ENCODE data around the gene ANXA9.
A peak's percentile ranks its signal among the peaks of the same experiment; 100 is the strongest.

ANXA9 gene, protein sequence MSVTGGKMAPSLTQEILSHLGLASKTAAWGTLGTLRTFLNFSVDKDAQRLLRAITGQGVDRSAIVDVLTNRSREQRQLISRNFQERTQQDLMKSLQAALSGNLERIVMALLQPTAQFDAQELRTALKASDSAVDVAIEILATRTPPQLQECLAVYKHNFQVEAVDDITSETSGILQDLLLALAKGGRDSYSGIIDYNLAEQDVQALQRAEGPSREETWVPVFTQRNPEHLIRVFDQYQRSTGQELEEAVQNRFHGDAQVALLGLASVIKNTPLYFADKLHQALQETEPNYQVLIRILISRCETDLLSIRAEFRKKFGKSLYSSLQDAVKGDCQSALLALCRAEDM

GRCh38 chr1:150981805-150982712, at the start of gene ANXA9:
ANXA9 (plus strand) TSS chr1:150982292; CDS start chr1:150983106, 814 bp downstream.
- no peak for DNase-seq

GRCh38 chr1:150944856-150945255, 37.2 kb upstream of the ANXA9 start:
- no peak for DNase-seq

- DNase-seq: no peak
Observed at GRCh38 chr1:150954708-150955107, 27.4 kb upstream of the ANXA9 start.

GRCh38 chr1:150955280-150955679, 26.8 kb upstream of the ANXA9 start:
- no peak for DNase-seq

DNA sequence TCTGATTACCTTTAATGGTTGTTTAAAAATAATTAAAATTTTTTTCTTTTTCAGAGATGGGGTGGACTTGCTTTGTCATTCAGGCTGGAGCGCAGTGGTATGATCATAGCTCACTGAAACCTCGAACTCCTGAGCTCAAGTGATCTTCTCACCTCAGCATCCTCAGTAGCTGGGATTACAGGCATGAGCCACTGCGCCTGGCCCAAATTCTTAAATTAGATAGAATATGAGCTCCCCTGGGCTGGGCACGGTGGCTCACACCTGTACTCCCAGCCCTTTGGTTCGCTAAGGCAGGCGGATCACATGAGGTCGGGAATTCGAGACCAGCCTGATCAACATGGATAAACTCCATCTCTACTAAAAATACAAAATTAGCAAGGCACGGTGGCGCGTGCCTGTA, 24.4 kb upstream of the ANXA9 start:
- DNase-seq: no peak

DNA sequence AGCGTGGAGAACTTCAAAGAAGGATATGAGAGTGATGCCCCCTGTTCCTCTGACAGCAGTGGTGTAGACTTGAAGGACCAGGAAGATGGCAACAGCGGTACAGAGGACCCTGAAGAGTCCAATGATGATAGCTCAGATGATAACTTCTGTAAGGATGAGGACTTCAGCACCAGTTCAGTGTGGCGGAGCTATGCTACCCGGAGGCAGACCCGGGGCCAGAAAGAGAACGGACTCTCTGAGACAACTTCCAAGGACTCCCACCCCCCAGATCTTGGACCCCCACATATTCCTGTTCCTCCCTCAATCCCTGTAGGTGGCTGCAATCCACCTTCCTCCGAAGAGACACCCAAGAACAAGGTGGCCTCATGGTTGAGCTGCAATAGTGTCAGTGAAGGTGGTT, 21.4 kb upstream of the ANXA9 start:
- DNase-seq: no peak

DNA sequence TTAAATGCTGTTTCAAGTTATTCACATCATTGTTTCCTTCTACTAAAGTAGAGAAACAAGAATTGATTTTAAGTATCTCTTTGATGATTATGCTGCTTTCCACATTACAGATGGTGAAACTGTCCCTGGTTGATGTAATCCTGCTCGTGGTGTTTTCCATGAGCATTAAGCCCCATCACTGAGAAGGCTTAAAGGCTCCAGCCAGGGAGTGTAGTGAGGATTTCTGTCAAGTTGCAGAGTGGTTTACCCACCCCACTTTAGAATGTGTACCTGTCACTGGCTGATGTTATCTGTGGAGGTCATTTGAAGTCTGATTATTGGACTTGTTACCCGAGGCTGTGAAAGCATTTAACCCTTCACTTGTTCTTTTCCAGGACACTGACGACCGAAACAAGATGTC, 20.3 kb upstream of the ANXA9 start:
- no peak for DNase-seq

GRCh38 chr1:150963321-150964163, 18.6 kb upstream of the ANXA9 start:
- DNase-seq: no peak

- no peak for DNase-seq
Observed at GRCh38 chr1:150964164-150964489, 18.0 kb upstream of the ANXA9 start.

DNA sequence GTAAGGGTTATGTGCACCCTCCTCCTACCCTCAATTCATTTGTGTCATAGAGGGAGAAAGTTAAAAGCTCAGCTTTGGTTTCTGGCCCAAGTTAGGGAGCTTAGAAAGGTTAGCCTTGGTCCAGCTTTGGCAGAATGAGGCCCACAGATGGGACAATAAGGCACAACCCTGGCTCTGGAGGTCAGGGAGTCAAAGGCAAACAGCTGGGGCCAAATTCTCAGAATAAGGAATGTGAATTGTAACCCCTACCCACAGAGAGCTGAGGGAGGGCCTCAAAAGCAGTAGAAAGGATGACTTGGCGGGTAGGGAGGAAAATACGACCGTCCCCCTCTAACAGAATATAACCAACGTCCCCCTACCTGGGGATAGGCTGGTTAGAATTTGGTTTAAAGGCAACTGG, 16.5 kb upstream of the ANXA9 start:
- DNase-seq: no peak

DNA sequence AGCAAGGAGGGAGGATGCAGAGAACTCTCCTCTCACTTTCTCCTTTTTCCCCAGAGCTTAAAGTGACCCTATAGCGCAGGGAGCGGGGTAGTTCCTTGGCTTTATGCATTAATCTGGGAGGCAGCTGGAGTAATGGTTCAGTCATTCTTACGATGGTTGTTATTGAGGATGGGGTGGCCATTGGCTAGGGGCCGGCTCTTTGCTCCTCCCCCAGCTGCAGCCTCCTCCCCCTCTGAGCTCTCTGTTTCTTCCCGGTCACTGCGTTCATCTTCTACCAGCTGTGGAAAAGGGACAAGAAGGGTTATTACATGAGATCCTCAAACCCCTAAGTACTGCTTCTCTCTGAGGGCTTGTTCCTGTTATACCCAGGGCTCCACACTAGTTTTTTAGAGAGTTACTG, 16.1 kb upstream of the ANXA9 start:
- DNase-seq: no peak

DNA sequence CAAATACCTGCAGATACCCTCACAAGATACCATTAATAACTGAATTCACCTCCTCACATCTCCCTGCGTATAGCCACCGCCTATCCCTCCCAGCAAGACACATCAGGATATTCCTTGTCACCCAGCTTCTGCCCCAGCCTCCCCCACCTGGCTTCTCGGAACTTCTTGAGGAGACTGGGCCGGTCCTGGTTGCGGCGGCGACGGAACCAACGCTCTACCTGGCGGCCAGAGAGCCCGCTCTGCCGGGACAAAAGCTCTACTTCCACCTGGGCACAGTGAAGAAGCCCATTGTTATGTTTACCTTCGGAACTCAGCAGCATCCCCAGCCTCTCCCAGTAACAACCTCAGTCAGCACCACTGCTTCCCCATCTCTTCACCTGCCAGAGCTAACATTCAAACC, 14.2 kb upstream of the ANXA9 start:
- no peak for DNase-seq

DNA sequence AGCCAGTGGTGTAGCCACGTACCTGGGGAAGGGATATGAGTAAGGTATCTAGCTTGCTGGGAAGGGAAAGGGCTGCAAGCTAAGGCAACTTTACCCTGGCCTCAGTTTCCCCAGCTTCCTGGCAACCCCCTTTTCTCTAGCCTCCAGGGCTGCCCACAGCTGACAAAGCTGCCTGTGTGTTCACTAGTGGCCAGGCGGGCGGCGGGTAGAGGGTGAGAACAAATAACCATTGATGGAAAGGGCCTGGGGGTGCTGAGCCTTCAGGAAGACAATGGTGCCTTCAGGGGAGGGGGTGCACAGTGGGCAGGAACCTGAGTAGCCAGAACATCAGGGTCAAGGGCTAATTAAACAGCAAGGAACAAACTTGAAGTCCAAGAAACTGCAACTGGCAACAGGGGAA, 13.6 kb upstream of the ANXA9 start:
- DNase-seq: no peak

- no peak for DNase-seq
Observed at GRCh38 chr1:150969626-150970025, 12.5 kb upstream of the ANXA9 start.

DNA sequence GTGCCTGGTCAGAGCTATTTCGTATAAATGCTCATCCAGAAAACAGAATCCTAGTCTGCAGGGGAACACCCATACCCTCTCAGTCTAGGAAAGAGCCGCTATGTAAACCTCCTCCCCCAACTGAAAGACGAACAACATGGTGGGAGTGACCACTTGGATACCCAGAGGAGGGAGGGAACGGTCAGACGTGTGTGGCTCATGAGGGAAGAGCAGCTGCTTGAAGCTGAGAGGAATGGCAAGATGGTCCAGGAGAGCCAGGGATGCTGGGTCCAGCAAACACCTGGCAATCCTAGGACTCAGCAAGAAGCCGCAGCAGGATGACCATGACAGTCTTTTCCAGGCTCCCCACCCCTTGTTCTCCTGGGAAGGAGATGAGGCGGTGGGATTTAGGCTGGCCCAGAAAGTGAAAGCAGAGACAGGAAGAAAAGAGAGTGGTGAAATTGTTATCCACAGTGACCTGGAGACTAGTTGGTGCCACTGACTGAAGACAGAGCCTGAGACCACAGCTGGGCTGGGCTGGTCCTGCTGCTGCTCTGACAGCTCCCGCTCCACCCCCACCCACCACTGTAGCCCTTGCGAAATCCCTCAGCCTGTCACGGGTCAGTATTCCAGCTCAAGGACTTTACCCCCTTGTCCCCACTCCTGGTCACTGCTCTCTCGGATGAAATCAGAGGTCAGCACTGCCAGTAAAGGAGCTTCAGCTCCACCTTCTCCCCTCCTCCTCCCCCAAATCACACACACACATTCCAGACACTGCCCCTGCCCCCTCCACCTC, 11.1 kb upstream of the ANXA9 start:
- DNase-seq: no peak

DNA sequence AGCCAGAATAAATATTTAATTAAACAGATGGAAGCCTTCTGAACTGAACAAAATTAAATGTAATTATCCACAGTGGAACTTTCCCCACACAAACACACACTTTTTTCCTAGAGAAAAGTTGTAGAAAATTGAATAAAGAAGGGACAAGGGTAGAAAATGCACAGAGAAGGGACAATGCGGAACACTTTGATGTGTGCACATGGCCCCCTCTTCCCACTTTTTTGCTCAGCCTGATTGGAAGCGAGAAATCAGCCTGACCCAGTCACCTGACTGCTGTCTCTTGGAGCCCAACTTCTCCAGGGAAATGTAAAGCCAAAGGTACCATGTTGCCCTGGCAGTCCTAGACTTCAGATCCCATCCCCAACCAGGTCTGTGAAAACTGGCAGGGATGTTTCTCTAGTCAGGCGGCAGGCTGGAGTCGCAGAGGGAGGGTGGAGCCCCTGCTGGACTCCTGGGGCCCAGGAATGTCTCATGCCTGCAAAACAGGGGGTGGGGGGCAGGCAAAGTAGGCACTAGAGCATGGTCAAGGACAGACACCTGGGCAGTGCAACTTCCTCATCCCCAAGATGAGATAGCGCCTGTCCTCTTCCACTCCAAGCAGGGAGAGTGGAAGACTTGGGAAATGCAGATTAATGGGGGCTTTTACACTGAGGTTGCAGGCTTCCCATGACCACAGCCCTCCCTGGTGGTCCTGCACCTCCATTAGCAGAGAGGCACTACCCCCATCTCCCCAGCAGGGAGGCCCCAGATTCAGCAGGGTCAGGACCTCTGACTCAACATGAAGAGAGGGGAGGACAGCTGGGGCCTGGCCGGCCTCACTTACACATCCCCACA, 10.3 kb upstream of the ANXA9 start:
- no peak for DNase-seq

DNA sequence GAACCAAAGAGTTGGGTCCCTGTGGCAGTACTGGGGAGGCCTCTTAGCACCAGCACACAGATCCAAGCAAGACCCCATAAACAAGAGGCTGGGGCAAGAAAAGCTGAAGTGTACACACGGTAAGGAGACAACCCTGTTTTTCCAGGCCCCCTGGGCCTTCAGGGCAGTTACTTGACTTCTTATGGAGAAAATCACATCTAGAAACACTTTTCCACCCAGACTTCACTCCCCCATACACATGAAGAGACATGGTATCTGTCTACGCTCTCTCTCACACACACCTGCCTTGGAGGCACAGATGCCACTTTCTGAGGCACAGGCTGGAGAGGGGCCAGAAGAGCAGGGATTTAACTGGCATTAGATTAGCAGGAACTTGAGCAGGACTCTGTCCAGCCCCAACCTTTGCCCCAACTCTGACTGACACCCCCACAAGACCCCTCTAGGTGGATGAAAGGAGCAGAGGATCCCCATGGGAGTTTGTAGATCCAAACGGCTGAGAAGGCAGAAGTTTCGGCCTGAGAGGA, 9.6 kb upstream of the ANXA9 start:
- no peak for DNase-seq

GRCh38 chr1:150973258-150973835, 8.7 kb upstream of the ANXA9 start:
- no peak for DNase-seq

DNA sequence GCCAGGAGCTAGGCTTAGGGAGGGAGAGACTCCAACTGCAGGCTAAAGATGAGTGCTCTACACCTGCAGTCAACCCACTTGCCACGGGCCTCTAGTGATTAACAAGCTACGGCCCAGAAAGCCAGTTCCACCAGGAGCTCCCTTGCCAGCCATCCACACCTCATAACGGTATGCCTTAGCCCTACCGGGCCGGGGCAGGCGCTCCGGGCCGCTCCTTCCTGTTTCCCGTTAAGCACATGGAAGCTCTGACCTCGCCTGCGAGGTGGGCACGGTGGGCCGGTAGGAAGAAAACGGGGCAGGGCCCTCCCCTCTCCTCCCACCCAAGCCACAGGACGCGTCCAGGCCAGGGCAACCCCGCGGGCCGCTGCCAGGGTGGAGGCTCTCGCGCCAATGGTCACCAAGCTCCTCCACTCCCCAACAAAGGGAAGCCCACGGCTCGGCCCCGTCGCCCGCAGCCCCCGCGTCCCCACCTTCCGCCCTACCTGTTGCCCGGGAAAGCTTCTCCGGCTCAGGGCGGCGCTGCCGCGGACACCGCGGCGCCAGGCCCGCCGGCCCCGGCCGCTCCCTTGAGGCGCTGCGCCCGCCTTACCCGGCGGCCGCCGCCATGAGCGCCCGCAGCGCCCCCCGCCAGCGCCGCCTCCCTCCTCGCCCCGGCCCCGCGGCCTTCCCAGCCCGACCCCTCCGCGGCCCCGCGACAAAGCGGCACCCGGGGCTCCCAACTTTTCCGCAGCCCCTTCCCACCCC, 8.1 kb upstream of the ANXA9 start:
- peak; percentile 22 for DNase-seq

All from NCI-H1105 (cell line).